Mesodermal cell (in vitro differentiated cells): Measurements from ENCODE around the gene PTPRJ. TPM values are rescaled to one million over a fixed set of nuclear protein-coding genes. Genes with fewer than 3 reads are reported as not detected.
"Not testable (repeated sequence)": the region's sequence is repeated elsewhere in the genome, so short reads cannot be mapped to it uniquely, and the experiment has no call there.

ENCODE experiments used
- H3K27ac ChIP-seq: 2 replicates; pipeline ENCODE4 v1.7.0; 2013; ENCODE audit warnings: mild to moderate bottlenecking, low read depth, low read length, moderate library complexity; ENCODE audit not compliant: severe bottlenecking
- H3K36me3 ChIP-seq: 2 replicates; pipeline ENCODE4 v1.7.1; 2013; ENCODE audit warnings: mild to moderate bottlenecking, low read length, moderate library complexity; ENCODE audit not compliant: control insufficient read depth, insufficient read depth
- H3K4me1 ChIP-seq: one replicate; pipeline ENCODE4 v1.7.1; 2013; ENCODE audit warnings: mild to moderate bottlenecking, low read length; ENCODE audit not compliant: insufficient read depth, control insufficient read depth, poor library complexity, severe bottlenecking
- H3K4me3 ChIP-seq: 2 replicates; pipeline ENCODE4 v1.7.0; 2013; ENCODE audit warnings: low read length, control low read depth, mild to moderate bottlenecking; ENCODE audit not compliant: insufficient read depth, poor library complexity, severe bottlenecking; ENCODE audit errors: extremely low read depth
- H3K9me3 ChIP-seq: 2 replicates; pipeline ENCODE4 v1.7.1; 2013; ENCODE audit warnings: mild to moderate bottlenecking, low read length, moderate library complexity; ENCODE audit not compliant: control insufficient read depth
- WGBS, 2 experiments: methylation state at CpG; one replicate each; pipeline ENCODE4 v1.1.5; 2013; ENCODE audit warnings: missing lambda C conversion rate in 2 of 2; ENCODE audit not compliant: insufficient coverage in 2 of 2; 5-methylcytosine and 5-hydroxymethylcytosine counted together
- polyA plus RNA-seq, 2 experiments: library from polyadenylated mRNA; stranded (reverse); fragments of 50-300 nt; gene quantifications; one replicate each; pipeline ENCODE4 v1.2.3, GENCODE V29; 2013

Gene PTPRJ
- polyA plus RNA-seq (2013, experiment 1 of 2): 8.6 TPM
- 6.9 TPM for polyA plus RNA-seq (2013, experiment 2 of 2)

GRCh38 chr11:47980088-47980906 is at the start of gene PTPRJ:
Gene PTPRJ (plus strand): TSS chr11:47980559. CDS start chr11:47980913, 354 bp downstream.
- Histone ChIP-seq H3K27ac (peak within 1 kb of the TSS; percentile 73), H3K4me3 (peak within 1 kb of the TSS; percentile 66), H3K9me3 (no peaks in the 10 kb centered on the region), H3K36me3 (no peaks in the 10 kb centered on the region), H3K4me1 (peaks cover 13% of the 10 kb centered on the region)
- WGBS, 2 experiments: 1 to 3% methylated on average over 31 to 61 of the region's 111 CpGs

GRCh38 chr11:47932544-47932943 is 47.8 kb upstream of the PTPRJ start:
- Histone ChIP-seq H3K4me1 (no peaks in the 10 kb centered on the region), H3K9me3 (no peaks in the 10 kb centered on the region), H3K36me3 (no peaks in the 10 kb centered on the region), H3K27ac (no peak overlapping the region), H3K4me3 (no peak overlapping the region)

GRCh38 chr11:47933797-47934196 is 46.6 kb upstream of the PTPRJ start:
- not testable (repeated sequence) for H3K36me3 ChIP-seq, H3K4me3 ChIP-seq, H3K27ac ChIP-seq, H3K9me3 ChIP-seq, H3K4me1 ChIP-seq
- WGBS, 2 experiments: 90 to 93% methylated on average over 8 to 9 of the region's 12 CpGs

- H3K36me3 ChIP-seq: no peaks in the 10 kb centered on the region
- H3K27ac ChIP-seq: no peak overlapping the region
- WGBS, 2 experiments: 89 to 97% methylated on average over 4 of the region's 7 CpGs
- H3K4me1 ChIP-seq: peaks cover 3% of the 10 kb centered on the region
- no peaks in the 10 kb centered on the region for H3K9me3 ChIP-seq
- H3K4me3 ChIP-seq: no peak overlapping the region
Observed at GRCh38 chr11:47938791-47939560, 41.4 kb upstream of the PTPRJ start.

GRCh38 chr11:47940904-47941649 is 39.3 kb upstream of the PTPRJ start:
- H3K36me3 ChIP-seq: no peaks in the 10 kb centered on the region
- no peaks in the 10 kb centered on the region for H3K9me3 ChIP-seq
- H3K4me3 ChIP-seq: no peak overlapping the region
- H3K4me1 ChIP-seq: peaks cover 3% of the 10 kb centered on the region
- WGBS, 2 experiments: 87 to 98% methylated on average over 5 to 7 of the region's 8 CpGs
- H3K27ac ChIP-seq: no peak overlapping the region

- Histone ChIP-seq H3K36me3 (no peaks in the 10 kb centered on the region), H3K27ac (no peak overlapping the region), H3K9me3 (no peaks in the 10 kb centered on the region), H3K4me1 (peaks cover 4% of the 10 kb centered on the region), H3K4me3 (no peak overlapping the region)
- WGBS, 2 experiments: 84 to 86% methylated on average over 4 to 7 of the region's 7 CpGs
Observed at GRCh38 chr11:47941907-47942558, 38.3 kb upstream of the PTPRJ start.

GRCh38 chr11:47943721-47944586 is 36.4 kb upstream of the PTPRJ start:
- no peaks in the 10 kb centered on the region for H3K9me3 ChIP-seq
- H3K4me1 ChIP-seq: peaks cover 8% of the 10 kb centered on the region
- no peak overlapping the region for H3K4me3 ChIP-seq
- WGBS, 2 experiments: 22 to 27% methylated on average over 8 to 10 of the region's 15 CpGs
- H3K27ac ChIP-seq: no peak overlapping the region
- no peaks in the 10 kb centered on the region for H3K36me3 ChIP-seq

- Histone ChIP-seq H3K9me3 (no peaks in the 10 kb centered on the region), H3K27ac (no peak overlapping the region), H3K4me1 (peaks cover 8% of the 10 kb centered on the region), H3K36me3 (no peaks in the 10 kb centered on the region), H3K4me3 (no peak overlapping the region)
Observed at GRCh38 chr11:47944632-47945031, 35.7 kb upstream of the PTPRJ start.

GRCh38 chr11:47946682-47947559 is 33.4 kb upstream of the PTPRJ start:
- Histone ChIP-seq H3K9me3 (no peaks in the 10 kb centered on the region), H3K4me1 (peaks cover 5% of the 10 kb centered on the region), H3K4me3 (no peak overlapping the region), H3K36me3 (no peaks in the 10 kb centered on the region), H3K27ac (no peak overlapping the region)
- 66 to 74% methylated on average over 8 of the region's 10 CpGs for WGBS, 2 experiments
